Measurements from ENCODE around the gene SLC35G3. TPM values are rescaled to one million over a fixed set of nuclear protein-coding genes. Genes with fewer than 3 reads are reported as not detected.
"Not testable (repeated sequence)": the region's sequence is repeated elsewhere in the genome, so short reads cannot be mapped to it uniquely, and the experiment has no call there.

The SLC35G3 gene
- total RNA-seq, 1 experiment from 2014 or later = not detected

GRCh38 chr17:35235917-35236316, 41.7 kb upstream of the SLC35G3 start:
- Histone ChIP-seq H3K27me3 (ENCODE audit: low read length) (no peaks in the 10 kb centered on the region), H3K9me2 (replicated peaks; ENCODE audit: low read length) (no peaks in the 10 kb centered on the region), H3K4me3 (ENCODE audit: low read length) (no peak overlapping the region), H4K20me1 (ENCODE audit: low read length) (no peaks in the 10 kb centered on the region), H2AFZ (ENCODE audit: low read length) (no peak overlapping the region), H3K9ac (ENCODE audit: low read length) (no peak overlapping the region), H3F3A (ENCODE audit: low read length, unreplicated experiment) (no peaks in the 10 kb centered on the region), H3K9me3 (ENCODE audit: low read length) (no peaks in the 10 kb centered on the region), H3K4me1 (ENCODE audit: insufficient read depth, low read length) (peaks cover 8% of the 10 kb centered on the region; the same call in 1 of the 2 replicates), H3K36me3 (ENCODE audit: low read depth, low read length) (no peaks in the 10 kb centered on the region), H3K27ac (ENCODE audit: low read length) (no peak overlapping the region), H3K4me2 (ENCODE audit: low read length) (no peak overlapping the region), H3K79me2 (ENCODE audit: low read length) (no peaks in the 10 kb centered on the region)
- ATAC-seq (no peak), DNase-seq (no peak)
- intact Hi-C loops (cut with micrococcal nuclease) = no loop called here
- BruUV-seq (replicated peaks) = no TSS peak
- TF ChIP-seq EZH2phosphoT487 (IDR thresholded peaks at IDR 0.05; ENCODE audit: borderline replicate concordance, low read length) (no peak), CTCF (conservative IDR thresholded peaks at IDR 0.05; ENCODE audit: low read depth, low read length) (no peak), EZH2 (IDR thresholded peaks at IDR 0.05; ENCODE audit: low read length, unreplicated experiment) (no peak)
- CTCF ChIA-PET = no interaction called here
- POLR2A ChIA-PET (ENCODE audit: unreplicated experiment) = no interaction called here

- ATAC-seq = no peak
- CTCF ChIA-PET = no interaction called here
- BruUV-seq (replicated peaks) = no TSS peak
Measured at GRCh38 chr17:35235289-35235688, 41.1 kb upstream of the SLC35G3 start.

GRCh38 chr17:35234315-35234714, 40.1 kb upstream of the SLC35G3 start:
- H3F3A ChIP-seq (ENCODE audit: low read length, unreplicated experiment); BruUV-seq (replicated peaks); H3K27ac ChIP-seq (ENCODE audit: low read length); H2AFZ ChIP-seq (ENCODE audit: low read length); H3K27me3 ChIP-seq (ENCODE audit: low read length); ATAC-seq; H3K9me3 ChIP-seq (ENCODE audit: low read length); H3K79me2 ChIP-seq (ENCODE audit: low read length); H3K9me2 ChIP-seq (replicated peaks; ENCODE audit: low read length); DNase-seq; H3K36me3 ChIP-seq (ENCODE audit: low read depth, low read length); intact Hi-C loops (cut with micrococcal nuclease); H3K4me1 ChIP-seq (ENCODE audit: insufficient read depth, low read length); POLR2A ChIA-PET (ENCODE audit: unreplicated experiment); H3K4me2 ChIP-seq (ENCODE audit: low read length); H3K4me3 ChIP-seq (ENCODE audit: low read length); H3K9ac ChIP-seq (ENCODE audit: low read length); H4K20me1 ChIP-seq (ENCODE audit: low read length); CTCF ChIA-PET: not testable (repeated sequence)

More at GRCh38 chr17:35235289-35235688, 41.1 kb upstream of the SLC35G3 start:
- no peak for DNase-seq
- POLR2A ChIA-PET (ENCODE audit: unreplicated experiment) = no interaction called here
- Histone ChIP-seq H3K9me2 (replicated peaks; ENCODE audit: low read length) (no peaks in the 10 kb centered on the region), H3K27ac (ENCODE audit: low read length) (no peak overlapping the region), H3K4me1 (ENCODE audit: insufficient read depth, low read length) (peaks cover 8% of the 10 kb centered on the region; the same call in 1 of the 2 replicates), H3F3A (ENCODE audit: low read length, unreplicated experiment) (no peaks in the 10 kb centered on the region), H2AFZ (ENCODE audit: low read length) (no peak overlapping the region), H3K36me3 (ENCODE audit: low read depth, low read length) (no peaks in the 10 kb centered on the region), H3K9me3 (ENCODE audit: low read length) (no peaks in the 10 kb centered on the region), H3K4me3 (ENCODE audit: low read length) (no peak overlapping the region), H3K9ac (ENCODE audit: low read length) (no peak overlapping the region), H3K27me3 (ENCODE audit: low read length) (no peaks in the 10 kb centered on the region), H3K79me2 (ENCODE audit: low read length) (no peaks in the 10 kb centered on the region), H3K4me2 (ENCODE audit: low read length) (no peak overlapping the region), H4K20me1 (ENCODE audit: low read length) (no peaks in the 10 kb centered on the region)
- TF ChIP-seq EZH2 (IDR thresholded peaks at IDR 0.05; ENCODE audit: low read length, unreplicated experiment) = no peak
- no peak for TF ChIP-seq CTCF (conservative IDR thresholded peaks at IDR 0.05; ENCODE audit: low read depth, low read length)
- intact Hi-C loops (cut with micrococcal nuclease) = no loop called here
